ENCODE data around the gene SUMO1.
"Not testable (repeated sequence)": the region's sequence is repeated elsewhere in the genome, so short reads cannot be mapped to it uniquely, and the experiment has no call there.

The SUMO1 gene

DNA sequence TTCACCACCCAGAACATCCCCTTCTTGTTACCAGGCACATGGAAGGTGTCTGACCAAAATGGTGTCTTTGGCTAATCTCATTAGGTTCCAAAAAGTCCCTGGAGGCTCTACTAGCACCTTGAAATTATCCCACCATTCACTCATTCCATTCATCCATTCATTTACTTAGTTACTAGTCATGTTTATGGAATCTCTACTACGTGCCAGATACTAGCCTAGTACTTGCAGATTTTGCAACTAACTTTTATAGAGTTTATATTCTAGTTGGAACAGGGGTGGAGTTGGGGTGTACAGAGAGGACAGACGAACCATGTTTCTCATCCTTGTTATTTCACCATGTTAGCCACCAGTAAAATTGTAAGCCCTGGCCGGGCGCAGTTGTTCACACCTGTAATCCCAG lies 23.1 kb upstream of the SUMO1 start:
- no peak overlapping the region for H3K27ac ChIP-seq (ENCODE audit: low read depth, low read length)
- no peak overlapping the region for H3K9ac ChIP-seq (ENCODE audit: low read depth in 1 of 2, low read length in 2 of 2)
- no peaks in the 10 kb centered on the region for H3K9me3 ChIP-seq (ENCODE audit: control insufficient read depth in 1 of 2, low read length in 2 of 2)
- no peaks in the 10 kb centered on the region for H3K4me1 ChIP-seq (ENCODE audit: control insufficient read depth in 1 of 2, insufficient read depth in 2 of 2, low read length in 2 of 2)
- no peaks in the 10 kb centered on the region for H3K36me3 ChIP-seq (ENCODE audit: control insufficient read depth in 1 of 2, insufficient read depth in 2 of 2, low read length in 2 of 2)
- H3K4me3 ChIP-seq (ENCODE audit: low read depth in 1 of 2, low read length in 2 of 2), result no peak overlapping the region
- H3K27me3 ChIP-seq (ENCODE audit: control insufficient read depth in 1 of 2, insufficient read depth in 2 of 2, low read length in 2 of 2), result no peaks in the 10 kb centered on the region

- H3K4me3 ChIP-seq (ENCODE audit: low read depth in 1 of 2, low read length in 2 of 2), result no peak overlapping the region
- H3K9me3 ChIP-seq (ENCODE audit: control insufficient read depth in 1 of 2, low read length in 2 of 2), result no peaks in the 10 kb centered on the region
- H3K36me3 ChIP-seq (ENCODE audit: control insufficient read depth in 1 of 2, insufficient read depth in 2 of 2, low read length in 2 of 2), result no peaks in the 10 kb centered on the region
- no peaks in the 10 kb centered on the region for H3K4me1 ChIP-seq (ENCODE audit: control insufficient read depth in 1 of 2, insufficient read depth in 2 of 2, low read length in 2 of 2)
- H3K27ac ChIP-seq (ENCODE audit: low read depth, low read length), result no peak overlapping the region
- no peak overlapping the region for H3K9ac ChIP-seq (ENCODE audit: low read depth in 1 of 2, low read length in 2 of 2)
- no peaks in the 10 kb centered on the region for H3K27me3 ChIP-seq (ENCODE audit: control insufficient read depth in 1 of 2, insufficient read depth in 2 of 2, low read length in 2 of 2)
These were observed 13.1 kb upstream of the SUMO1 start for GRCh38 chr2:202251494-202251893.

DNA sequence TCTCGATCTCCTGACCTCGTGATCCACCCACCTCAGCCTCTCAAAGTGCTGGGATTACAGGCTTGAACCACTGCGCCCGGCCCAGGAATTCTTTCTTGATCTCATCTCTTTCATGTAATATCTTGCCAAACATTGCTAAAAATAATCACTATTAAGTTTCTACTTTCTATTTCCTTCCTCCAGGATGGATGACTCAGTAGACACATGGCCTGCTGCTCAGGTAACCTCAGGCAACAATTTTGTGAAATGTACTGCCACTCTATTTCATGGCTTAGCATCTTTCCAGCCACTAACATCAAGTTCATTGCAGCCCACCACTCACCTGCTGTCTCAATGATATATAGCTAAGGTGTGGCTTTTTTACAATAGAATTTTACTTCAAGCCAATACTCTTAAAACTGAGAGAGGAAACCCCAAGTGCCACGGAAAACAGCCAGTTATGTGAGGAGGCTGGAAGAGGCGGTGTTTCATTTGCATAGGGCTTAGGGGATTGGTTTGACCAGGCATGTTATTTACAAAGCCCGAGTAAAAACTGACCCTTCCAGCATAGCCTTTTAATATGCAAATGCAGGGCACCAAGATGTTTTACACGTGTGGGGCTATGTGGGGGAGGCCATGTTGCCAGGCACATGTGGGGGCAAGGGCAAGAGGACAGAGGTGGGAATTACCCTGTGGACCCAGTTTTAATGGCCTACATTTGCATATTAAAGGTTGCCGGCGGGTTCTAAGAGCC lies 11.3 kb upstream of the SUMO1 start:
- Histone ChIP-seq H3K9ac (ENCODE audit: low read depth in 1 of 2, low read length in 2 of 2) (no peak overlapping the region), H3K9me3 (ENCODE audit: control insufficient read depth in 1 of 2, low read length in 2 of 2) (no peaks in the 10 kb centered on the region), H3K36me3 (ENCODE audit: control insufficient read depth in 1 of 2, insufficient read depth in 2 of 2, low read length in 2 of 2) (no peaks in the 10 kb centered on the region), H3K4me3 (ENCODE audit: low read depth in 1 of 2, low read length in 2 of 2) (no peak overlapping the region), H3K4me1 (ENCODE audit: control insufficient read depth in 1 of 2, insufficient read depth in 2 of 2, low read length in 2 of 2) (no peaks in the 10 kb centered on the region), H3K27ac (ENCODE audit: low read depth, low read length) (no peak overlapping the region), H3K27me3 (ENCODE audit: control insufficient read depth in 1 of 2, insufficient read depth in 2 of 2, low read length in 2 of 2) (no peaks in the 10 kb centered on the region)

DNA sequence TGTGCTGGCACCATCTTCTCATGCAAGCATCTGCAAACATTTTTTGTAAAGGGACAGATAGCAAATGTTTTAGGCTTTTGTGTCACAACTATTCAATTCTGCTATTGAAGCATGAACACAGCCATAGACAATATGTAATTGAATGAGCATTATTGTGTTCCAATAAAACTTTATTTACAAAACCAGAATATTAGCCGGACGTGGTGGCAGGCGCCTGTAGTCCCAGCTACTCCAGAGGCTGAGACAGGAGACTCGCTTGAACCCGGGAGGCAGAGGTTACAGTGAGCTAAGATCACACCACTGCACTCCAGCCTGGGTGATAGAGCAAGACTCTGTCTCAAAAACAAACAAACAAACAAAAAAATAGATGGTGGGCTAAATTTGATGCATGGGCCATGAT lies 9.3 kb upstream of the SUMO1 start:
- H3K27me3 ChIP-seq (ENCODE audit: control insufficient read depth in 1 of 2, insufficient read depth in 2 of 2, low read length in 2 of 2); H3K36me3 ChIP-seq (ENCODE audit: control insufficient read depth in 1 of 2, insufficient read depth in 2 of 2, low read length in 2 of 2); H3K4me3 ChIP-seq (ENCODE audit: low read depth in 1 of 2, low read length in 2 of 2); H3K27ac ChIP-seq (ENCODE audit: low read depth, low read length); H3K9ac ChIP-seq (ENCODE audit: low read depth in 1 of 2, low read length in 2 of 2); H3K9me3 ChIP-seq (ENCODE audit: control insufficient read depth in 1 of 2, low read length in 2 of 2); H3K4me1 ChIP-seq (ENCODE audit: control insufficient read depth in 1 of 2, insufficient read depth in 2 of 2, low read length in 2 of 2): not testable (repeated sequence)

- Histone ChIP-seq H3K27me3 (ENCODE audit: control insufficient read depth in 1 of 2, insufficient read depth in 2 of 2, low read length in 2 of 2) (no peaks in the 10 kb centered on the region), H3K36me3 (ENCODE audit: control insufficient read depth in 1 of 2, insufficient read depth in 2 of 2, low read length in 2 of 2) (no peaks in the 10 kb centered on the region), H3K27ac (ENCODE audit: low read depth, low read length) (peak overlapping the region; percentile 70), H3K9me3 (ENCODE audit: control insufficient read depth in 1 of 2, low read length in 2 of 2) (no peaks in the 10 kb centered on the region), H3K4me1 (ENCODE audit: control insufficient read depth in 1 of 2, insufficient read depth in 2 of 2, low read length in 2 of 2) (peaks cover 6 to 15% of the 10 kb centered on the region in 2 donors), H3K9ac (ENCODE audit: low read depth in 1 of 2, low read length in 2 of 2) (peak overlapping the region; percentile 82 to 88), H3K4me3 (ENCODE audit: low read depth in 1 of 2, low read length in 2 of 2) (peak overlapping the region; percentile 88 to 95)
These were observed 587 bp downstream of the SUMO1 start for GRCh38 chr2:202237787-202238233.

DNA sequence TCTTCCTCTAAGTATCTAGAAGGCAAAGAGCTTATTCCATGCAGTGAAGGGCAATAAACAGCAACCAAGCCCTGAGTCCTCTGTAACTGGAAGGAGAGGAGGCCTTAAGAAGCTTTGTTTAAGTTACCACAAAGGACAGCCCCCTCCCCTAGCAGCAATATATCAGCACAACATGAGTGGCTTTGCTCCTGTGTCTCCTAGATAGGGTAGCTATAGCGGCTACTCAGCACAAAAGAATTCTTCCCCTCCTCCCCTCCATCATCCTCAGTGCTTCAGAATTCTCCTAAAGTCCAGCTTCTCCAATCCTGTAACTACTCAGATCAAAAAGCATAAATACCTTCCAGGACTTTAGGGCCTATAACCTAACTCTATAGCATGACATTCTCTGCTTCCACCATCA lies 16.5 kb downstream of the SUMO1 start:
- no peak overlapping the region for H3K27ac ChIP-seq (ENCODE audit: low read depth, low read length)
- H3K4me3 ChIP-seq (ENCODE audit: low read depth in 1 of 2, low read length in 2 of 2), result no peak overlapping the region
- H3K9me3 ChIP-seq (ENCODE audit: control insufficient read depth in 1 of 2, low read length in 2 of 2), result no peaks in the 10 kb centered on the region
- H3K27me3 ChIP-seq (ENCODE audit: control insufficient read depth in 1 of 2, insufficient read depth in 2 of 2, low read length in 2 of 2), result no peaks in the 10 kb centered on the region
- H3K4me1 ChIP-seq (ENCODE audit: control insufficient read depth in 1 of 2, insufficient read depth in 2 of 2, low read length in 2 of 2), result no peaks in the 10 kb centered on the region
- H3K9ac ChIP-seq (ENCODE audit: low read depth in 1 of 2, low read length in 2 of 2), result no peak overlapping the region
- peaks cover 0 to 12% of the 10 kb centered on the region in 2 donors for H3K36me3 ChIP-seq (ENCODE audit: control insufficient read depth in 1 of 2, insufficient read depth in 2 of 2, low read length in 2 of 2)

DNA sequence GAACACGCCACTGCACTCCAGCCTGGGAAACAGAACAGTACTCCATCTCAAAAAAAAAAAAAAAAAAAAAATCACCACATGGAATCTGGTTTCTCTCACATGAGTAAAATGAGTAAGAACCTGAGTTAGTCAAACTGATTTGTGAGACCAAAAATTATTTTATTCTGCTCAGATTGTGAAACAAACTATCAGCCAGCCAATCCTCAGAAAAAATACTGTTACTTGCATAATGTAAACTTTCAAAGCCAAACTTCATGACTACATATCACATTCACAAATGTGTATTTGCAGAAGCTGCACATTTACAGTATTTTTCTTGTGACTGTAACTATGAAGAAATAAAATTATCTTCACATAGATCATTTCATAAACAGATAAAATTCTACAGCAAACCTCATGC lies 23.2 kb downstream of the SUMO1 start:
- Histone ChIP-seq H3K4me1 (ENCODE audit: control insufficient read depth in 1 of 2, insufficient read depth in 2 of 2, low read length in 2 of 2) (no peaks in the 10 kb centered on the region), H3K9ac (ENCODE audit: low read depth in 1 of 2, low read length in 2 of 2) (no peak overlapping the region)

DNA sequence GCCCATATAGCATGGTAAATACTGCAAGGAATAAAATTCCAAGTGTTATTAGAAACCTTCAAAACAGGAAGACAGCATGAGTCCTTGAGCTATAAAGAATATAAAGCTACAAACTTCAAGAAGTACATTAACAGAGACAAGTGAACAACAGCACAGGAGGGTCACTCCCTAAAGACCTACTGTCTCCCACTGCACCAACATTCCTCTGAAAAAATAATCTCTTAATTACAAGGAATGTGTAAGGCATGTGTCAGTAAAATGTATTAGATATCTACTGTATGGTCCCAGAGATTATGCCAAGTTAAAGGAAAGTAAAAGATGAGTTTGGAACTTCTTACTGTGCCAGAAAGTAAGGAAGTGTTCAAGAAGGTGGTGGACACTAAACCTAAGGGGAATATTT lies 29.9 kb downstream of the SUMO1 start:
- H3K9me3 ChIP-seq (ENCODE audit: control insufficient read depth in 1 of 2, low read length in 2 of 2), result no peaks in the 10 kb centered on the region
- no peak overlapping the region for H3K4me3 ChIP-seq (ENCODE audit: low read depth in 1 of 2, low read length in 2 of 2)
- no peak overlapping the region for H3K27ac ChIP-seq (ENCODE audit: low read depth, low read length)
- no peak overlapping the region for H3K9ac ChIP-seq (ENCODE audit: low read depth in 1 of 2, low read length in 2 of 2)
- peaks cover 0 to 43% of the 10 kb centered on the region in 2 donors for H3K36me3 ChIP-seq (ENCODE audit: control insufficient read depth in 1 of 2, insufficient read depth in 2 of 2, low read length in 2 of 2)
- no peaks in the 10 kb centered on the region for H3K27me3 ChIP-seq (ENCODE audit: control insufficient read depth in 1 of 2, insufficient read depth in 2 of 2, low read length in 2 of 2)
- no peaks in the 10 kb centered on the region for H3K4me1 ChIP-seq (ENCODE audit: control insufficient read depth in 1 of 2, insufficient read depth in 2 of 2, low read length in 2 of 2)

More for the DNA sequence above, 23.2 kb downstream of the SUMO1 start:
- no peak overlapping the region for H3K4me3 ChIP-seq (ENCODE audit: low read depth in 1 of 2, low read length in 2 of 2)
- H3K36me3 ChIP-seq (ENCODE audit: control insufficient read depth in 1 of 2, insufficient read depth in 2 of 2, low read length in 2 of 2), result peaks cover 0 to 28% of the 10 kb centered on the region in 2 donors
- no peak overlapping the region for H3K27ac ChIP-seq (ENCODE audit: low read depth, low read length)
- no peaks in the 10 kb centered on the region for H3K9me3 ChIP-seq (ENCODE audit: control insufficient read depth in 1 of 2, low read length in 2 of 2)
- no peaks in the 10 kb centered on the region for H3K27me3 ChIP-seq (ENCODE audit: control insufficient read depth in 1 of 2, insufficient read depth in 2 of 2, low read length in 2 of 2)

GRCh38 chr2:202204855-202205254 lies 33.5 kb downstream of the SUMO1 start:
- Histone ChIP-seq H3K4me1 (ENCODE audit: control insufficient read depth in 1 of 2, insufficient read depth in 2 of 2, low read length in 2 of 2) (no peaks in the 10 kb centered on the region), H3K9me3 (ENCODE audit: control insufficient read depth in 1 of 2, low read length in 2 of 2) (no peaks in the 10 kb centered on the region), H3K4me3 (ENCODE audit: low read depth in 1 of 2, low read length in 2 of 2) (no peak overlapping the region), H3K27ac (ENCODE audit: low read depth, low read length) (no peak overlapping the region), H3K9ac (ENCODE audit: low read depth in 1 of 2, low read length in 2 of 2) (no peak overlapping the region), H3K36me3 (ENCODE audit: control insufficient read depth in 1 of 2, insufficient read depth in 2 of 2, low read length in 2 of 2) (peaks cover 0 to 26% of the 10 kb centered on the region in 2 donors), H3K27me3 (ENCODE audit: control insufficient read depth in 1 of 2, insufficient read depth in 2 of 2, low read length in 2 of 2) (no peaks in the 10 kb centered on the region)

DNA sequence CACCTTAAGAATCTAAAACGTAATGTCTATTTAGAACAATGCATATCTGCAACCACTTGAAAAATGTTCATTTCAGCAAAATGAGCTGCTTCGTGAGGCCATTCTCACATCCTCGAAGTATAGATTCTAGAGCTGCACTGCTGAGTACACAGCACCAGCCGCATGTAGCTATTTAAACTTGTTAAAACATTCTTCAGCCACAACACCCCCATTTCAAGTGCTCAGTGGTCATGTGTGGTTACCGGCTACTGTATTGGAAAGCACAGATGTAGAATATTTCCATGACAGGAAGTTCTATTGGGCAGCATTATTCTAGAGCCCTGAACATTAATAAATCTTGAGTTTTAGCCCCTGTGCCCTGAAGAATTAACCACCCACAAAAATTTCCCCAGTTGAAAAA lies 35.0 kb downstream of the SUMO1 start:
- H3K9me3 ChIP-seq (ENCODE audit: control insufficient read depth in 1 of 2, low read length in 2 of 2), result no peaks in the 10 kb centered on the region
- peaks cover 0 to 19% of the 10 kb centered on the region in 2 donors for H3K36me3 ChIP-seq (ENCODE audit: control insufficient read depth in 1 of 2, insufficient read depth in 2 of 2, low read length in 2 of 2)
- H3K27me3 ChIP-seq (ENCODE audit: control insufficient read depth in 1 of 2, insufficient read depth in 2 of 2, low read length in 2 of 2), result no peaks in the 10 kb centered on the region
- no peak overlapping the region for H3K27ac ChIP-seq (ENCODE audit: low read depth, low read length)
- H3K4me3 ChIP-seq (ENCODE audit: low read depth in 1 of 2, low read length in 2 of 2), result no peak overlapping the region
- no peaks in the 10 kb centered on the region for H3K4me1 ChIP-seq (ENCODE audit: control insufficient read depth in 1 of 2, insufficient read depth in 2 of 2, low read length in 2 of 2)
- no peak overlapping the region for H3K9ac ChIP-seq (ENCODE audit: low read depth in 1 of 2, low read length in 2 of 2)

All from duodenal mucosa (tissue), 2 donors.